GM12891 (cell line): ENCODE results near the gene RGS16.

ENCODE experiments used
- DNase-seq: peaks from one replicate; pipeline ENCODE4 v3.0.0; 2011; ENCODE audit warnings: low spot score; ENCODE audit not compliant: insufficient read length
- FAIRE-seq: peaks from 2 replicates; lab custom pipeline; 2011; peaks lifted over from hg19 to GRCh38; lab: Jason Lieb, UNC
- PAX5 ChIP-seq: IDR thresholded peaks from 2 replicates; pipeline ENCODE4 v1.6.1; 2011; ENCODE audit warnings: low read length, moderate library complexity, mild to moderate bottlenecking; ENCODE audit not compliant: insufficient read depth, severe bottlenecking
- POLR2A ChIP-seq: IDR thresholded peaks from 2 replicates; pipeline ENCODE4 v1.6.1; 2011; ENCODE audit warnings: low read depth, low read length, control low read depth
- POLR2AphosphoS5 ChIP-seq: IDR thresholded peaks from 2 replicates; pipeline ENCODE4 v1.6.1; 2011; ENCODE audit warnings: low read depth, low read length, control low read depth
- POU2F2 ChIP-seq: IDR thresholded peaks from 2 replicates; pipeline ENCODE4 v1.6.1; 2011; ENCODE audit warnings: low read depth, mild to moderate bottlenecking, control low read depth, low read length, moderate library complexity
- SPI1 ChIP-seq: IDR thresholded peaks from 2 replicates; pipeline ENCODE4 v1.6.1; 2011; ENCODE audit warnings: low read depth, low read length, control low read depth
- TAF1 ChIP-seq: IDR thresholded peaks from 2 replicates; pipeline ENCODE4 v1.6.1; 2011; ENCODE audit warnings: low read depth, low read length, control low read depth

The RGS16 gene

DNA sequence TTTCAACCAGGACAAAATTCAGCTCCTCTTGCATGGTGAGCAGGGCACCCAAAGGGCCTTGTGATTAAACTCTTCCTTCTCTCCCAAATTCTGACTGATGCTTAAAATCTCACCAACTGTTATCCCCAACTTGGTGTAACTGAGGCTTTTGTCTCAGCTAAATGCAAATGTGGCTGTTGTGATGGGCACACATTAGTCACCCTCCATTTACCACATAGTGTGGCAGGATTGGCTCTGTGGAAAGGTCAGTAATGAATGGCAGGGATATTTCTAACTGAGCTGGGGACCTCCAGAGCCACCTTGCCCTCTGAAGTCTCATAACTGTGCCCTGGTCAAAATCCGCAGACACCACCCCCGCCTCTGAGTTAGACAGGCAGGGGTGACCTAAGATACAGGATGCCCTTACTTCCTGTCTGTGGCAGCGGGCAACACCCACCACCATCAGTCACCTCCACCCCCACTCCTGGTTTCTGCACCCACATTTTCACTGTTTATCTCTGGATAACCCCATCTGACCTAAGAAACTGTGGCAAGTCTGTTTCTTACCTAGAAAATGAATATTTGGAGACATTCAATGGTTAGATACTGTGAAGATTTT, 25.4 kb upstream of the RGS16 start:
- FAIRE-seq (peak; percentile 78), DNase-seq (no peak)
- TF ChIP-seq TAF1 (no peak), POU2F2 (no peak), POLR2AphosphoS5 (no peak), SPI1 (no peak), PAX5 (no peak), POLR2A (no peak)

GRCh38 chr1:182629080-182629479, 24.9 kb upstream of the RGS16 start:
- TF ChIP-seq PAX5 (no peak), POLR2AphosphoS5 (no peak), TAF1 (no peak), POU2F2 (no peak), SPI1 (no peak), POLR2A (no peak)
- FAIRE-seq (no peak), DNase-seq (no peak)

DNA sequence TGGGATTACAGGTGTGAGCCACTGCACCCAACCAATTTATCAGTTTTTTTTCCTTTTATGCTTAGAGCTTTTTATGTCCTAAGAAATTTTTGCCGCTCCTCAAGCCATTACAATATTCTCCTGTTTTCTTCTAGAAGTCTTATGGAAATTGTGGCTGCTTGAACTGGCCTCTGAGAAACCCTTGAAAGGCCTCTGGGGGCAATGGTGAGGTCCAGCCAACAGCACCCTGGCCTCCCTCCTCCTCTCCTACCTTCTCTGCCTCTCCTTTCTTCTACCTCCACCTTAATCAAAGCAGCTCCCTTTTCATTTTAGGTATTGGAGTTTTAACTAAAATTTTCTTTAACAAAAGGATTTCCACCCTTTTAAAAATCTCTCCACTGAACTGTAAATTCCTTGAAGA, 24.5 kb upstream of the RGS16 start:
- TF ChIP-seq POLR2AphosphoS5 (no peak), POU2F2 (no peak), POLR2A (no peak), TAF1 (no peak), SPI1 (no peak), PAX5 (no peak)
- FAIRE-seq = no peak
- no peak for DNase-seq

GRCh38 chr1:182627622-182628021, 23.4 kb upstream of the RGS16 start:
- TF ChIP-seq TAF1 (no peak), POU2F2 (no peak), PAX5 (no peak), POLR2A (no peak), SPI1 (no peak), POLR2AphosphoS5 (no peak)
- DNase-seq (no peak), FAIRE-seq (no peak)

- DNase-seq (no peak), FAIRE-seq (no peak)
- TF ChIP-seq TAF1 = no peak
Observed at GRCh38 chr1:182626527-182626926, 22.3 kb upstream of the RGS16 start.

- no peak for TF ChIP-seq TAF1
- FAIRE-seq (no peak), DNase-seq (no peak)
Observed at GRCh38 chr1:182625719-182626504, 21.7 kb upstream of the RGS16 start.

DNA sequence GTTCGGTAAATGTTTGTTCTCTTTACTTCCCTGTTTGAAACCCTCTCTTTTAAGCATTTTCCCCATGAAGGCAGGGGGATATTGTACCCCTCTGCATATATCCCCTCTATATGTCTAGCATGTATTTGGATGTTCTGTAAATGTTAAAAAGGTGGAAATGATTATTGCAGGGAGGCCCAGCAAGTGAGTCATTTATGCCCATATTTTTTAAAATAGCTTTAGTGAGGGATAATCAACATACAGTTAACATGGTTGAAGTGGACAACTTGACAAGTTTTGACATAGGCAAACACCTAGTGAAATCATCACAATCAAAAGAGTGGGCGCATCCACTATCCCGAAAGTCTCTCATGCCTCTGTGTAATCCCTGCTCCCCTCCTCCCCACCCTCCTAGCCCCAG, 20.8 kb upstream of the RGS16 start:
- FAIRE-seq = no peak
- no peak for DNase-seq
- TF ChIP-seq TAF1 (no peak), SPI1 (no peak), PAX5 (no peak), POU2F2 (no peak), POLR2A (no peak), POLR2AphosphoS5 (no peak)

- DNase-seq (no peak), FAIRE-seq (no peak)
- no peak for TF ChIP-seq POU2F2
- peak; percentile 20; the same call in 1 of the 2 replicates for TF ChIP-seq SPI1
Observed at GRCh38 chr1:182624577-182624976, 20.4 kb upstream of the RGS16 start.

DNA sequence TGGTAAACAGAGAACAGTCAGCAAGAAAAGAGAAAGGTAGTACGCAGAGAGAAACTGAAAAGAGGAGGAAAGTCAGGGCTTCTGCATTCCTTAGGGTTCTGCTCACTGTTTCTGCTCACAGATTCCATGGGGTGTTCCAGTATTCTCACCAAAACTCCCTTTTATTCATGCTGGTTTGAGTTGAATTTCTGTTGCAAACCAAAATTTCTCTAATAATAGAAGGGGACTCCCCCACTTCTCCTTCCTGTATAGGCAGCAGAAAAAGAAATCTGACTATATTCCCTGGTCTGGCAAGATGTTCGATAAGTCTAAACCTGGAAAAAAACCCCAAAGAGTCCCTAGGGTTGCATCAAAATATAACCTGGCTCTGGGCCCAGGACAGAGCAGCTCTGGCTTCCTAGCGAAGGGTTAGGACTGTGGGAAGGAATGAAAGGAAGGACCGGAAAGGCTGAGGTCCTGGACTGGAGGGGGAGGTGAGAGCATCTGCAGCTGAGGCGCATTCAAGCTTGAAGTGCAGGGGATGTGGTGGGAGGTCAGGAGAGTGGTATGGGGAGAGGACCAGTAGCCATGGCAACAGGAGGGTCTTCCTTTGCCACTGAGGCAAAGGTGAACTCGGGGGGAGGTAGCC, 18.8 kb upstream of the RGS16 start:
- TF ChIP-seq SPI1 (peak; percentile 32; the same call in 1 of the 2 replicates), POLR2AphosphoS5 (no peak; the same call in 1 of the 2 replicates), TAF1 (no peak), POU2F2 (peak; percentile 46; the same call in 1 of the 2 replicates), PAX5 (peak; percentile 92), POLR2A (no peak)
- FAIRE-seq (peak; percentile 93), DNase-seq (no peak)

DNA sequence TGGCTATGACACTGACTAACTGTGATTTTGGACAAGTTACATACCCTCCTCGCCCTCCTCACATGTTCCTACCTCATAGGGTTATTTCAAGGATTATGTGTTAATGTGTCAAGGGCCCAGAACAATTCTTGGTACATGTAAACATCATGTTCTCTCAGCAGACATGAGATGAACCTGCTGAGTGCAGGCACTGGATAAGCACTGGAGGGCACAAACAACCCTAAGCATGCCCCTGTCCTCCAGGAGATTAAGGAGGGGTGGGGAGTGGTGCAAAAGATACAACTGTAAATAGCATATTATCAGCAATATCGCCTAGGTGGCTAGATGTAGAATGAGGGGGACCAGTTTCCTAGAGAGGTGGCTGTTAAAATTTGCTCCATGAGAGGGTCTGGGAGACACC, 17.7 kb upstream of the RGS16 start:
- FAIRE-seq = peak; percentile 92
- TF ChIP-seq POLR2A (no peak), TAF1 (no peak), PAX5 (no peak), POU2F2 (no peak), POLR2AphosphoS5 (no peak), SPI1 (no peak)

More for the DNA sequence above, 17.7 kb upstream of the RGS16 start:
- no peak for DNase-seq
